GM19043 (cell line): Measurements from ENCODE around the gene ALKBH5.

Experiments used
- ATAC-seq: cut with Tn5 transposase; IDR thresholded peaks from one replicate; pipeline ENCODE4 v1.9.1; 2021; ENCODE audit warnings: low read depth; ENCODE audit not compliant: unreplicated experiment

ALKBH5 gene

GRCh38 chr17:18236494-18236893 is 52.9 kb downstream of the ALKBH5 start:
- no peak for ATAC-seq

DNA sequence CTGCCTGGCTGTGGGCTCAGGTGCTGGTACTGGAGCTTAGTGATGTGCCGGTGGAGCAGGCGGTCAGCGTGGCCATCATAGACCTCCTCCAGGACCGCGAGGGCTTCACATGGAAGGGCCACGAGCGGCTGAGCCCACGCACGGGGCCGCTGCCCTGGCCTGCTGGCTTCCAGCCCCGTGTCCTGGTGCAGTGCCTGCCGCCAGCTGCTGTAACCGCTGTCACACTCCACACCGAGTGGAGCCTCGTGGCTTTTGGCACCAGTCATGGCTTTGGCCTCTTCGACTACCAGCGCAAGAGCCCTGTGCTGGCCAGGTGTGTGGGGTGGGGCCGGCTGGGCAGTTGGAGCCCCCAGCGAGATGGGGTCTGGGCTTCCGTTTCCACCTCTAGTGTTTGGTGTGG is 53.8 kb downstream of the ALKBH5 start:
- no peak for ATAC-seq

DNA sequence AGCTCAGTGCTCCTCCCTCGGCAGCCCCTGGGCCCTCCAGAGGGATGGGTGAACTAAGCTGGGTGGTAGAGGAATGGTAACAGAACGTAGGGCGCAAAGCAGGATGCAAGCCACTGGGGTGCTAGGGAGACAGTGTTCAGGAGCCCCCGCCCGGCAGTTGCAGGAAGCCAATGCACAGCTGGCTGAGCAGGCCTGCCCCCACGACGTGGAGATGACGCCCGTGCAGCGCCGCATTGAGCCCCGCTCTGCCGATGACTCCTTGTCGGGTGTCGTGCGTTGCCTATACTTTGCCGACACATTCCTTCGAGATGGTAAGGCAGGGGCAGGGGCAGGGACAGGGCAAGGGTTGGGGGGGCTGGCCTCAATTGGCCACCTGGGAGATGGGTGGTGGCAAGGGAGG is 54.7 kb downstream of the ALKBH5 start:
- ATAC-seq = no peak

DNA sequence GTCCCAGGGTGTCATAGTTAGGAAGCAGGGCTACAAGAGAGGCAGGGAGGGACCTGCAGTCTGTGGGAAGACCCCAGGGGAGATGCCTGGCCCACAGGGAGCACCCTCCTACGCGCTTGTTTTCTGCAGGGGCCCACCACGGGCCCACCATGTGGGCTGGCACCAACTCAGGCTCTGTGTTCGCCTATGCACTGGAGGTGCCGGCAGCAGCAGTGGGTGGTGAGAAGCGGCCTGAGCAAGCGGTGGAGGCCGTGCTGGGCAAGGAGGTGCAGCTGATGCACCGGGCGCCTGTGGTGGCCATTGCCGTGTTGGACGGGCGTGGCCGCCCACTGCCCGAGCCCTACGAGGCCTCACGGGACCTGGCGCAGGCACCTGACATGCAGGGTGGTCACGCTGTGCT is 56.8 kb downstream of the ALKBH5 start:
- no peak for ATAC-seq

GRCh38 chr17:18241229-18241871 is 57.7 kb downstream of the ALKBH5 start:
- no peak for ATAC-seq

DNA sequence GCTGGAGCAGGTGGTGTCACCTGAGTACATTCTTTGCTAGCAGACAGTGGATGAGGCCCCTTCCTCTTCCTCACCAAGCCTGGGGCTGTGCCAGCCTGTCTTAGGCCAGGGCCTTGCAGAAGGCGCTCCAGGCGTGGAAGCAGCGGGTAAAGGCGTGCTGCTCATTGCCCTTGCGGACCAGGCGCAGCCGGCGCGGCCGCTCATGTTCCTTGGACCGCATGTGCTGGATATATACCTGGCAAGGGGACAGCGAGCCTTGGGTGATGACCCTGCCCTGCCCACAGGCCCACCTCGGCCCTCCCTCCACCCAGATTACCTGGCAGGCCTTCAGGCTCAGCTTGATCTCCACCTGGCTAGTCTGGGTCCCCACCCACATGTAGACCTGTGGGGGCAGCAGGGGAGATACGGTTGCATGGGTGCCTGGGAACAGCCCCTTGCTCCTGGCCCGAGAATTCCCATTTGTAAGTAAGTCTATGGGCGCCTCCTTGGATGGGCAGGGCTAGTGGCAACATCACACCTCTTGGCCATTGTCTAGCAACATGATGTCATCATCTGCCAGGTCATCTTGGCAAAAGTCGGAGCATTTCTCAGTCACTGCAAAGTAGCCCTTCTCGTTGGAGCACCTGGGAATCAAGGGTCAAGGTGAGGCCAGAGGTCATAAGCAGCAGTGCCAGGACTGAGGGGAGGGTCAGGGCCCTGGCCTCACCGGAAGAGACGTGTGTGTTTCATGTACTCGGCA is 61.6 kb downstream of the ALKBH5 start:
- ATAC-seq = no peak

GRCh38 chr17:18246109-18246725 is 62.6 kb downstream of the ALKBH5 start:
- no peak for ATAC-seq

- ATAC-seq = no peak
These were observed 63.4 kb downstream of the ALKBH5 start for GRCh38 chr17:18246880-18247612.

DNA sequence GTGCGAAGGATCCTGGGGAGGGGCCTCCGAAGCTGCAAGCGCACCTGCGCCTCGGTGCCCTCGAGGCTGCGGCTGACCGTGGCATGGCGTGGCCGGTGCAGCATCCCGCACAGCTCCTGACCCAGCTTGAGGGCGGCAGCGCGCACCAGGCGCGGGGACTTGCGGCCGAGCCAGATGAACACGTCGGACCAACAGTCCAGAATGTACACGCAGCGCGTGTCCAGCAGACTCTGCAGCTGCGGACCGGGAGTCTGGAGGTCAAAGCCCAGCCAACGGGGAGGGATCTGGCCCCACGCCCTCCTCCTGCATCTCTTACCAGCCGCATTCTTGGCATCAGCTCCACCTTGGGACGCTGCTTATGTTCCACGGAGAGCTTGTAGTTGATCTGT is 64.0 kb downstream of the ALKBH5 start:
- no peak for ATAC-seq

- no peak for ATAC-seq
These were observed 64.7 kb downstream of the ALKBH5 start for GRCh38 chr17:18248300-18248731.

DNA sequence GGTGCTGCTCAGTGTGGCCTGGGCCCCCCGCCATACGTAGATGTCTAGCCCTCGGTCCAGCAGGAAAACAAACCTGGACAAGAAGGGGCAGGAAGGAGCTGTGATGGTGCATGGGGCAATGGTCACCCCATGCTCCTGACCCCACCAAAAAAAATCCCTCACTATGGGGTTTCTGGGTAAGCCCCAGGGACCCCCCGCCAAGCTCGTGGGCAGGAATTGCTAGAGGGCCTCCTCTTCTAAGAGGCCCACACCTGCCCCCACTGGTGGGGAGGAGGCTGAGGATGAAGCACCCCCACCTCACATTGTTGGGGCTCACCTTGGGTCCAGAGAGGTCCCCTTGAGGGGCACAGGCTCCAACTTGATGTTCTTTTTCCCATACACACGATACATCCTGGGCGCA is 65.2 kb downstream of the ALKBH5 start:
- no peak for ATAC-seq

DNA sequence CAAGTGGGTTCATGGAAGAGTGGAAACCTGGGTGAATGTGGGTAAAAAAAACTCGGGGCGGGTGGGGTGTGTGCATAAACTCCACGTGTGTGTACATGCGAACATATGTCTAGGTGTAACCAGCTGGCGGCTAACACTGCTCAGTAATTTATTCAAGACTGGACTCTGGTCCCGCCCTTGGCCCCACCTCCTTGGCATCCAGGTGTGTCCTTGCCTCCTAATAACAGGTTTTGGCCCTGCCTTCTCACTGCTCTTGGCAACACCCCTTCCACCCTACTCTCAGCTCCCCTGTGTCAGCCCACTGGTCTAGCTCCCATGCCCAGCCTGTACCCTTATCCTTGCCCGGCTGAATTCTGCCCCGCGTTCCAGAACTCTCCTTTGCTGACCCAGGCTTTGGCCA is 66.6 kb downstream of the ALKBH5 start:
- ATAC-seq = no peak

GRCh38 chr17:18250708-18251107 is 67.1 kb downstream of the ALKBH5 start:
- no peak for ATAC-seq

GRCh38 chr17:18251204-18251603 is 67.6 kb downstream of the ALKBH5 start:
- no peak for ATAC-seq

DNA sequence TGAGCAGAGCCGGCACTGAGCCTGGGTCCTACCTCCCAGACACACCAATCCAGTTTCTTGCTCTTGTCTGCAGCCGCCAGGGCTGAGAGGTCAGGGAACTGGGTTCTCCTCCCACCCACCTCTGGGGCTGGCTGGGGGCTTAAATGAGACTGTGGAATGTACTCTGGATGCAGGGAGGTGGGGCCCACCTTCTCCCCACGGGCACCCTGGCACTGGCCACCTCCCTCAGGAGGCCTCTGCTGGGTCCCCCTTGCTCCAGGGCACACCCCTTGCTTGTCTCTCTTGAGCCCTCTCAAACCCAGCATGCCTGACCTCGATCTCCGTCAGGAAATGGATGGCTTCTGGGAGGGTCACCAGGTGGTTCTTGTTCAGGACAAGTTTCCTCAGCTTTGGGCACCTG is 68.5 kb downstream of the ALKBH5 start:
- no peak for ATAC-seq

GRCh38 chr17:18253187-18253884 is 69.7 kb downstream of the ALKBH5 start:
- no peak for ATAC-seq

GRCh38 chr17:18253947-18254821 is 70.6 kb downstream of the ALKBH5 start:
- no peak for ATAC-seq

GRCh38 chr17:18254888-18255649 is 71.4 kb downstream of the ALKBH5 start:
- ATAC-seq = no peak

- no peak for ATAC-seq
These were observed 72.7 kb downstream of the ALKBH5 start for GRCh38 chr17:18256351-18256750.
